HEK293T (cell line): ENCODE data around the gene LTBP1.
A peak's percentile ranks its signal among the peaks of the same experiment; 100 is the strongest.

Experiments
- CTCF ChIA-PET: fragments of 350-600 bp; formaldehyde crosslinking; extraction: SDS; loops from one replicate; lab custom pipeline; 2021; ENCODE audit warnings: antibody characterized with exemption, inconsistent platforms; lab: Yijun Ruan, JAX
- POLR2A ChIA-PET: fragments of 350-600 bp; formaldehyde crosslinking; extraction: SDS; loops from one replicate; lab custom pipeline; 2020; ENCODE audit warnings: antibody characterized with exemption, inconsistent platforms; lab: Yijun Ruan, JAX
- DNase-seq: peaks from one replicate; pipeline ENCODE4 v3.0.0; 2012; ENCODE audit warnings: mixed read lengths; ENCODE audit errors: extremely low spot score
- ARNT ChIP-seq: fragments of 450-650 bp; IDR thresholded peaks from 2 replicates; pipeline ENCODE4 v1.6.1; 2017; ENCODE audit warnings: mild to moderate bottlenecking
- BHLHE40 ChIP-seq: fragments of 450-650 bp; IDR thresholded peaks from 2 replicates; pipeline ENCODE4 v1.6.1; 2016; ENCODE audit warnings: mild to moderate bottlenecking, moderate library complexity, borderline replicate concordance
- CTBP1 ChIP-seq: fragments of 450-650 bp; IDR thresholded peaks from 2 replicates; pipeline ENCODE4 v1.6.1; 2016; ENCODE audit warnings: borderline replicate concordance
- ELF4 ChIP-seq: fragments of 450-650 bp; IDR thresholded peaks from 2 replicates; pipeline ENCODE4 v1.6.1; 2017; ENCODE audit warnings: antibody characterized with exemption
- FOXA1 ChIP-seq: fragments of 450-650 bp; IDR thresholded peaks from 2 replicates; pipeline ENCODE4 v1.6.1; 2016; ENCODE audit warnings: mild to moderate bottlenecking
- FOXK2 ChIP-seq: fragments of 450-650 bp; IDR thresholded peaks from 2 replicates; pipeline ENCODE4 v1.6.1; 2016; ENCODE audit warnings: mild to moderate bottlenecking
- FOXM1 ChIP-seq: fragments of 450-650 bp; IDR thresholded peaks from 2 replicates; pipeline ENCODE4 v1.6.1; 2017; ENCODE audit warnings: mild to moderate bottlenecking, borderline replicate concordance
- HDGF ChIP-seq: fragments of 450-650 bp; IDR thresholded peaks from 2 replicates; pipeline ENCODE4 v1.6.1; 2017; ENCODE audit warnings: antibody characterized with exemption, borderline replicate concordance
- L3MBTL2 ChIP-seq: fragments of 450-650 bp; conservative IDR thresholded peaks from 2 replicates; pipeline ENCODE4 v1.6.1; 2016; ENCODE audit warnings: mild to moderate bottlenecking
- LEF1 ChIP-seq: fragments of 450-650 bp; IDR thresholded peaks from 2 replicates; pipeline ENCODE4 v1.6.1; 2017; ENCODE audit warnings: mild to moderate bottlenecking, borderline replicate concordance
- NFRKB ChIP-seq: fragments of 450-650 bp; IDR thresholded peaks from 2 replicates; pipeline ENCODE4 v1.6.1; 2016; ENCODE audit warnings: mild to moderate bottlenecking, moderate library complexity
- PKNOX1 ChIP-seq: fragments of 450-650 bp; IDR thresholded peaks from 2 replicates; pipeline ENCODE4 v1.6.1; 2016
- SP1 ChIP-seq: fragments of 450-650 bp; IDR thresholded peaks from 2 replicates; pipeline ENCODE4 v1.6.1; 2017
- SUZ12 ChIP-seq: fragments of 450-650 bp; IDR thresholded peaks from 2 replicates; pipeline ENCODE4 v1.6.1; 2016; ENCODE audit warnings: mild to moderate bottlenecking
- TARDBP ChIP-seq: fragments of 450-650 bp; IDR thresholded peaks from 2 replicates; pipeline ENCODE4 v1.6.1; 2016
- ZNF384 ChIP-seq: fragments of 450-650 bp; IDR thresholded peaks from 2 replicates; pipeline ENCODE4 v1.6.1; 2016

LTBP1 gene

DNA sequence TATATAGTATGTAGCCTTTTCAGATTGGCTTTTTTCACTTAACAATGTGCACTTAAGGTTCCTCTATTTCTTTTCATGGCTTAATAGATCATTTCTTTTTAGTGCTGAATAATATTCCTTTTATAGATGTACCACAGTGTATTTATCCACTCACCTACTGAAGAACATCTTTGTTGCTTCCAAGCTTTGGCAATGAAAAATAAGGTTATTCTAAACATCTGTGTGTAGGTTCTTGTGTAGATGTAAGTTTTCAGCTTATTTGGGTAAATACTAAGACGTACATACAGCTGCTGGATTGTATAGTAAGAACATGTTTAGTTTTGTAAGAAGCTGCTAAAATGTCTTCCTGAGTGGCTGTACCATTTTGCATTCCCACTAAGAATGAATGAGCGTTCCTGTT lies 461.4 kb downstream of the LTBP1 start:
- POLR2A ChIA-PET = no interaction called here
- no peak for DNase-seq
- CTCF ChIA-PET = no interaction called here
- TF ChIP-seq FOXA1 (no peak), NFRKB (no peak), L3MBTL2 (no peak), BHLHE40 (no peak), SP1 (no peak), SUZ12 (no peak), CTBP1 (no peak), LEF1 (no peak), FOXM1 (no peak)

DNA sequence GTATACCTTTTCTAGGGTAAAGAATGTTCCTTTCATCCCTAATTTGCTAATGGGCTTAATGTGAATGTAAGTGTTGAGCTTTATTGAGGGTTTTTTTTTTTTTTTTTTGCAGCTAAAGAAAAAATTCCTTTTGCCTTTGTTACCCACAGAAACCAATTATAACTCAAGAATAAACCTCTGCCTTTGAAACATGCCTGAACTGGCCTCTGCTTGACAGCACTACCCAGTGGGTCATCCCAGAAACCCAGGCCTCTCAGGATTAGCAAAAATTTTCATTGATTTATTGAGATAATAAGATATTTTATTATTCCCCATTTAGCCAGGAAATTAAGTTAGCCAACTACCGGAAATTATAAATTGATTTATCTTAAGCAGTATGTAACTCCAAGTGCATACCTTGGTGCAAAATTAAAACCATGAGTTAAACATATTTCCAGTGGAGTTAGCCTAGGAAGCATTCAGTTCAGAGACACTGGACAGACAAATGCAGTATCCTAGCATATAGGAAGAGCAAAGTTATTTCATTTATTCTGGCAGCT lies 462.7 kb downstream of the LTBP1 start:
- no peak for TF ChIP-seq HDGF
- TF ChIP-seq ZNF384 = no peak
- no peak for TF ChIP-seq FOXM1
- TF ChIP-seq FOXK2 = no peak
- TF ChIP-seq PKNOX1 = no peak
- TF ChIP-seq FOXA1 = no peak
- no peak for TF ChIP-seq BHLHE40
- no peak for TF ChIP-seq SP1
- TF ChIP-seq ELF4 = no peak
- TF ChIP-seq CTBP1 = no peak
- DNase-seq = no peak
- CTCF ChIA-PET = no interaction called here
- POLR2A ChIA-PET = interaction anchor here (1.0 kb wide), 1 partner anchor 66 kb away, joined by 3 read pairs; no protein-coding TSS in a partner anchor

GRCh38 chr2:33411765-33412164 lies 465.0 kb downstream of the LTBP1 start:
- ChIA-PET POLR2A (no interaction called here), CTCF (no interaction called here)
- DNase-seq = peak; percentile 18
- TF ChIP-seq SP1 = no peak
- no peak for TF ChIP-seq SUZ12
- no peak for TF ChIP-seq FOXA1
- TF ChIP-seq CTBP1 = no peak
- no peak for TF ChIP-seq PKNOX1
- TF ChIP-seq ZNF384 = no peak
- no peak for TF ChIP-seq FOXK2
- TF ChIP-seq ELF4 = no peak
- TF ChIP-seq ARNT = no peak
- no peak for TF ChIP-seq TARDBP

DNA sequence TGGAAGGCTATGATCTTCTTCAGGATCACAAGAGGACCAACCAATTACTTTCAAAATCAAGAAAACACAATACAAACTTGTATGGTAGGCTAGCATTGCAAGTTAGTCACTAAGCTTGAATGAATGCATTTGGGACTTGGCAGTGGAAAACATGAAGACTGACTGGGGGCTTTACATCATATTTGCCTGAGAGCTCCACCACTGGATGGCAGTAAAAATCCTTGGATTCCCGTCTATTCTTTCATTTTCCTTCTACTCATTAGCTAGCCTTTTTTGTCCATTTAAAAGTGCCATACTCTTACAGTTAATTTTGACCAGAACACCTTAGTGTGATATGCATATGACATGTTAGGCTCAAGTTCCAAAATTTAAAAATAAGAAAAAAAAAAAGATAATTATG lies 466.2 kb downstream of the LTBP1 start:
- no peak for TF ChIP-seq HDGF
- TF ChIP-seq ELF4 = no peak
- TF ChIP-seq NFRKB = no peak
- no peak for TF ChIP-seq FOXM1
- TF ChIP-seq L3MBTL2 = no peak
- no peak for TF ChIP-seq ARNT
- no peak for TF ChIP-seq SUZ12
- TF ChIP-seq SP1 = no peak
- no peak for TF ChIP-seq LEF1
- TF ChIP-seq TARDBP = no peak
- TF ChIP-seq FOXA1 = no peak
- no peak for TF ChIP-seq PKNOX1
- no peak for TF ChIP-seq CTBP1
- no peak for TF ChIP-seq BHLHE40
- no peak for TF ChIP-seq FOXK2
- no peak for TF ChIP-seq ZNF384
- ChIA-PET CTCF (interaction anchor here (0.7 to 1.4 kb wide), 3 partner anchors 28 to 170 kb away, joined by 3 to 6 read pairs (median 5); no protein-coding TSS in a partner anchor), POLR2A (no interaction called here)
- DNase-seq = peak; percentile 19

DNA sequence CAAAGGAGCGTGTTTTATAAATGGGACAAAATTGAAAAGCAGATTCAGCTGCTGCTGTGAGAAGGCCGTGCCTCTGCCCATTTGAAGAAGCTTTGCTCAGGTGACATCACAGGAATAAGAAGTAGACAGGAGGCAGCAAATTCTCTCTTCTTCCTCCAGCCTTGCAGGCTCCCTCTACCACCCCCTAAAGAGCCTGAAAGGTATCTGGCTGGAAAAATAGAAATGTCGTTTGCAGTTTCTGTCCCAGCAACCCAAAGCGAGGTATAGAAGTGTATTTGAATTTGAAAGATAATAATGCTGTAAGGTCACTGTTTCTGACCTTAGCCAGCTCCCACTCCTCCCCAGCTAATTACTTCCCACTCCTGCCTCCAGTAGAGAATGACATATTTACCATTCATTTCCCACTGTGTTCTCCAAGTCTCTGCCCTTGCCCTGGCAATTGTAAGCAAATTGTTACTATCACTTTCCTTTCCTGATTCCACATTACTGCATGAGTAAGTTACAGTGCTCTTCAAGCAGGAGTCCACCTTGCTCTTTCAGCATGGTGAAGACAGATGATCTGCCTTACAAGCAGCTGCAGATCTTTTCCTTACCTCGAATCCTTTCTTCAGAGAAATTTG lies 472.9 kb downstream of the LTBP1 start:
- ChIA-PET POLR2A (no interaction called here), CTCF (no interaction called here)
- DNase-seq = no peak
- TF ChIP-seq TARDBP (no peak), SUZ12 (no peak), ZNF384 (no peak), ELF4 (no peak), SP1 (no peak), CTBP1 (no peak), ARNT (no peak), LEF1 (no peak), HDGF (no peak), BHLHE40 (no peak), PKNOX1 (no peak), L3MBTL2 (no peak), NFRKB (no peak), FOXA1 (no peak), FOXK2 (no peak), FOXM1 (no peak)
